ENCODE data around the gene HPS3. TPM values are rescaled to one million over a fixed set of nuclear protein-coding genes. Genes with fewer than 3 reads are reported as not detected.
A peak's percentile ranks its signal among the peaks of the same experiment; 100 is the strongest.

The HPS3 gene, protein sequence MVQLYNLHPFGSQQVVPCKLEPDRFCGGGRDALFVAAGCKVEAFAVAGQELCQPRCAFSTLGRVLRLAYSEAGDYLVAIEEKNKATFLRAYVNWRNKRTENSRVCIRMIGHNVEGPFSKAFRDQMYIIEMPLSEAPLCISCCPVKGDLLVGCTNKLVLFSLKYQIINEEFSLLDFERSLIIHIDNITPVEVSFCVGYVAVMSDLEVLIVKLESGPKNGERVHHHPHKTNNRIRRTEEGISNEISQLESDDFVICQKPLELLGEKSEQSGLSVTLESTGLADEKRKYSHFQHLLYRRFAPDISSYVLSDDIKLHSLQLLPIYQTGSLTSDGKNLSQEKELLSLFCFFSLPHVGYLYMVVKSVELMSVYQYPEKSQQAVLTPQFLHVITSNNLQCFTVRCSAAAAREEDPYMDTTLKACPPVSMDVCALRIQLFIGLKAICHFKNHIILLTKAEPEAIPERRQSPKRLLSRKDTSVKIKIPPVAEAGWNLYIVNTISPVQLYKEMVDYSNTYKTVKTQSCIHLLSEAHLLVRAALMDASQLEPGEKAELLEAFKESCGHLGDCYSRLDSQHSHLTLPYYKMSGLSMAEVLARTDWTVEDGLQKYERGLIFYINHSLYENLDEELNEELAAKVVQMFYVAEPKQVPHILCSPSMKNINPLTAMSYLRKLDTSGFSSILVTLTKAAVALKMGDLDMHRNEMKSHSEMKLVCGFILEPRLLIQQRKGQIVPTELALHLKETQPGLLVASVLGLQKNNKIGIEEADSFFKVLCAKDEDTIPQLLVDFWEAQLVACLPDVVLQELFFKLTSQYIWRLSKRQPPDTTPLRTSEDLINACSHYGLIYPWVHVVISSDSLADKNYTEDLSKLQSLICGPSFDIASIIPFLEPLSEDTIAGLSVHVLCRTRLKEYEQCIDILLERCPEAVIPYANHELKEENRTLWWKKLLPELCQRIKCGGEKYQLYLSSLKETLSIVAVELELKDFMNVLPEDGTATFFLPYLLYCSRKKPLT
- 17.4 and 18.6 TPM in 2 replicates for total RNA-seq
- long read RNA-seq, full-length matches to known transcripts: 29 of 50 reads
- long read RNA-seq, partial matches to known transcripts: 11 of 50 reads
- long read RNA-seq, other reads (novel, unspliced or antisense): 10 of 50 reads

DNA sequence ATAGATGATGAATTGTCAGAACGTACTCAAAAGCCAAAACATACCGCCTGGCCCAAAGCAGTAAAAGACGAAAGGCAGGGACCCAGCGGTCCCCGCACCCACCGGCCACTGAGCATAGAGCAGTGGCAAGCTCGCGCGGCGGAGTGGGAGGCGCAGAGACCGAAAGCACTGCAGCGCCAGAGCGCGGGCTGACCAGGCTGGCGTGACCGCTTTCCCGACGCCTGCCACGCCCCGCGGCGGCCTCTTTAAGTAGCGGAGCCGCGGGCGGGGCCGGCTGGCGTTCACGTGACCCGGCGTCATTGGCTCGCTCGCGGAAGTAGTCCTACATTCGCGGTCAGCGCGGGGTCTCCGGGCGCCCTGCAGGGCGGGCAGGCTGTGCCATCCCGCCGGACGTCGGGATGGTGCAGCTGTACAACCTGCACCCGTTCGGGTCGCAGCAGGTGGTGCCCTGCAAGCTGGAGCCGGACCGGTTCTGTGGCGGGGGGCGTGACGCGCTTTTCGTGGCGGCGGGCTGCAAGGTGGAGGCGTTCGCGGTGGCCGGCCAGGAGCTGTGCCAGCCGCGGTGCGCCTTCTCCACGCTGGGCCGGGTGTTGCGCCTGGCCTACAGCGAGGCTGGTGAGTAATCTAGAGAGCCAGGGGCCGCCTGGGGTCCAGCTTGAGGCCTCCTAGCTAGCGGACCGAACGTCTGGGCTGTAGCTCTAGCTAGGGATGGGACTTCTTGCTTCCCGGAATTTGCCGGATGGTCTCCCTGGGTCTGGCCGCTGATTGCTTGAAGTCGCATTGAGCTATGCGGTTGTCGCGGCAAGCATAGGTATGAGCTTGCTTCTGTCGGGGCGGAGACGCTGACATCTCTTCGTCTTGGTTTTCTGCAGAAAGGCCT, at the start of gene HPS3:
Gene HPS3, plus strand, starts transcription at position 313 of the 880 bp plus-strand sequence. Its CDS starts 86 bp downstream, at position 399.
- Mint-ChIP-seq H3K27me3 (ENCODE audit: low read depth) (peaks cover 15% of the 10 kb centered on the region), H3K27ac (ENCODE audit: unreplicated experiment) (peak within 1 kb of the TSS; percentile 69), H3K4me1 (peaks cover 40% of the 10 kb centered on the region), H3K4me3 (peak within 1 kb of the TSS; percentile 91), H3K36me3 (ENCODE audit: low read depth) (peaks cover 5% of the 10 kb centered on the region), H3K9me3 (no peaks in the 10 kb centered on the region)
- peak; percentile 77 for DNase-seq (ENCODE audit: low read depth, low spot score)
- TF ChIP-seq, protein P1, sequence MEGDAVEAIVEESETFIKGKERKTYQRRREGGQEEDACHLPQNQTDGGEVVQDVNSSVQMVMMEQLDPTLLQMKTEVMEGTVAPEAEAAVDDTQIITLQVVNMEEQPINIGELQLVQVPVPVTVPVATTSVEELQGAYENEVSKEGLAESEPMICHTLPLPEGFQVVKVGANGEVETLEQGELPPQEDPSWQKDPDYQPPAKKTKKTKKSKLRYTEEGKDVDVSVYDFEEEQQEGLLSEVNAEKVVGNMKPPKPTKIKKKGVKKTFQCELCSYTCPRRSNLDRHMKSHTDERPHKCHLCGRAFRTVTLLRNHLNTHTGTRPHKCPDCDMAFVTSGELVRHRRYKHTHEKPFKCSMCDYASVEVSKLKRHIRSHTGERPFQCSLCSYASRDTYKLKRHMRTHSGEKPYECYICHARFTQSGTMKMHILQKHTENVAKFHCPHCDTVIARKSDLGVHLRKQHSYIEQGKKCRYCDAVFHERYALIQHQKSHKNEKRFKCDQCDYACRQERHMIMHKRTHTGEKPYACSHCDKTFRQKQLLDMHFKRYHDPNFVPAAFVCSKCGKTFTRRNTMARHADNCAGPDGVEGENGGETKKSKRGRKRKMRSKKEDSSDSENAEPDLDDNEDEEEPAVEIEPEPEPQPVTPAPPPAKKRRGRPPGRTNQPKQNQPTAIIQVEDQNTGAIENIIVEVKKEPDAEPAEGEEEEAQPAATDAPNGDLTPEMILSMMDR (conservative IDR thresholded peaks at IDR 0.05): no peak

- Mint-ChIP-seq H3K36me3 (ENCODE audit: low read depth) (peaks cover 18% of the 10 kb centered on the region), H3K4me1 (peaks cover 18% of the 10 kb centered on the region), H3K4me3 (no peak overlapping the region), H3K27ac (ENCODE audit: unreplicated experiment) (no peak overlapping the region), H3K9me3 (no peaks in the 10 kb centered on the region), H3K27me3 (ENCODE audit: low read depth) (no peaks in the 10 kb centered on the region)
- TF ChIP-seq, protein P1 (conservative IDR thresholded peaks at IDR 0.05): no peak
- DNase-seq (ENCODE audit: low read depth, low spot score): no peak
These were observed 49.3 kb upstream of the HPS3 start for GRCh38 chr3:149080011-149080698.

DNA sequence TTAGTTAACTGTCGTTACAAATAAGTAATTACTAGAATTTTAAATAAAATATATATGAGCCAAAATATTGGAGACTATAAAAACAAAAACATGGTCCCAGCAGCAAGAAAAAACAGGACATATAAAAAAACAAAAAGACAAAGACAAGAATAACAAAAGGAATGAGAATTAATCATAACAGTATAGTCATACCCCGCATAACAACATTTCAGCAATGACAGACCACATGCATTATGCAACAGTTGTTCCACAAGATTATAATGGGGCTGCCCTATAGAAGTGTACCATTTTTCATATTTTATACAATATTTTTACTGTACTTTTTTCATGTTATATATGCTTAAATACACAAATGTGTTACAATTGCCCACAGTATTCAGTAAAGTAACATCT, 48.7 kb upstream of the HPS3 start:
- Mint-ChIP-seq H3K27me3 (ENCODE audit: low read depth) (no peaks in the 10 kb centered on the region), H3K4me1 (peaks cover 21% of the 10 kb centered on the region), H3K9me3 (no peaks in the 10 kb centered on the region), H3K27ac (ENCODE audit: unreplicated experiment) (no peak overlapping the region), H3K4me3 (no peak overlapping the region), H3K36me3 (ENCODE audit: low read depth) (peaks cover 20% of the 10 kb centered on the region)
- no peak for DNase-seq (ENCODE audit: low read depth, low spot score)
- TF ChIP-seq, protein P1 (conservative IDR thresholded peaks at IDR 0.05): no peak

- Mint-ChIP-seq H3K4me1 (peaks cover 23% of the 10 kb centered on the region), H3K9me3 (peaks cover 2% of the 10 kb centered on the region), H3K27ac (ENCODE audit: unreplicated experiment) (no peak overlapping the region), H3K36me3 (ENCODE audit: low read depth) (peaks cover 24% of the 10 kb centered on the region), H3K4me3 (peak overlapping the region; percentile 49), H3K27me3 (ENCODE audit: low read depth) (no peaks in the 10 kb centered on the region)
- TF ChIP-seq, protein P1 (conservative IDR thresholded peaks at IDR 0.05): no peak
- DNase-seq (ENCODE audit: low read depth, low spot score): no peak
These were observed 47.7 kb upstream of the HPS3 start for GRCh38 chr3:149081772-149082171.

All from neural crest cell (in vitro differentiated cells).